ENCODE data around the gene USP30.

The USP30 gene

GRCh38 chr12:109121346-109121880, 69.0 kb downstream of the USP30 start:
- DNase-seq (ENCODE audit: low spot score), result no peak
- in situ Hi-C loops (cut with MboI; ENCODE audit: low sequenced_read_pairs, unreplicated experiment), result no loop called here
- TF ChIP-seq, protein P1, sequence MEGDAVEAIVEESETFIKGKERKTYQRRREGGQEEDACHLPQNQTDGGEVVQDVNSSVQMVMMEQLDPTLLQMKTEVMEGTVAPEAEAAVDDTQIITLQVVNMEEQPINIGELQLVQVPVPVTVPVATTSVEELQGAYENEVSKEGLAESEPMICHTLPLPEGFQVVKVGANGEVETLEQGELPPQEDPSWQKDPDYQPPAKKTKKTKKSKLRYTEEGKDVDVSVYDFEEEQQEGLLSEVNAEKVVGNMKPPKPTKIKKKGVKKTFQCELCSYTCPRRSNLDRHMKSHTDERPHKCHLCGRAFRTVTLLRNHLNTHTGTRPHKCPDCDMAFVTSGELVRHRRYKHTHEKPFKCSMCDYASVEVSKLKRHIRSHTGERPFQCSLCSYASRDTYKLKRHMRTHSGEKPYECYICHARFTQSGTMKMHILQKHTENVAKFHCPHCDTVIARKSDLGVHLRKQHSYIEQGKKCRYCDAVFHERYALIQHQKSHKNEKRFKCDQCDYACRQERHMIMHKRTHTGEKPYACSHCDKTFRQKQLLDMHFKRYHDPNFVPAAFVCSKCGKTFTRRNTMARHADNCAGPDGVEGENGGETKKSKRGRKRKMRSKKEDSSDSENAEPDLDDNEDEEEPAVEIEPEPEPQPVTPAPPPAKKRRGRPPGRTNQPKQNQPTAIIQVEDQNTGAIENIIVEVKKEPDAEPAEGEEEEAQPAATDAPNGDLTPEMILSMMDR (IDR thresholded peaks at IDR 0.05; ENCODE audit: borderline replicate concordance, control extremely low read depth, extremely low read depth, insufficient read depth, missing control alignments), result no peak

- no peak for DNase-seq (ENCODE audit: low spot score)
- in situ Hi-C loops (cut with MboI; ENCODE audit: low sequenced_read_pairs, unreplicated experiment), result no loop called here
- TF ChIP-seq, protein P1 (IDR thresholded peaks at IDR 0.05; ENCODE audit: borderline replicate concordance, control extremely low read depth, extremely low read depth, insufficient read depth, missing control alignments), result no peak
Measured at GRCh38 chr12:109124878-109125648, 72.7 kb downstream of the USP30 start.

DNA sequence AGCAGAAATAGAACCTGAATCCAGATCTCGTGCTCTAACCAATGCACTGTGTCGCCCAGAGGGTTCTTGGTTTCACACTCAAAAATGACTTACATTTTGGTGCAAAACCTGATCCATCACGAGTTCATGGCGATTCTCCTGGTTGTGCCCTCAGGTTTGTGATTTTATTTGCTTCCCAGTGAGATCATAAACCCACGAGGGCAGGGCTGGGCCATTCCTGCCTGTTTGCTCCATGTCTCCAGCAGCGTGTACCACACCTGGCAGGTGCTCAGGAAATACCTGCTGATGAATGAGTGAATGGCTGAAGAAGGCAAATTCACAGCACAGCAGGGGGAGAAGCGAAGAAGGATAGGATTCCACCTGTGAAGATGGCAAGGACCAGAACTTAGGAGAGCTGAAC, 73.4 kb downstream of the USP30 start:
- in situ Hi-C loops (cut with MboI; ENCODE audit: low sequenced_read_pairs, unreplicated experiment), result no loop called here
- TF ChIP-seq, protein P1 (IDR thresholded peaks at IDR 0.05; ENCODE audit: borderline replicate concordance, control extremely low read depth, extremely low read depth, insufficient read depth, missing control alignments), result no peak
- no peak for DNase-seq (ENCODE audit: low spot score)

DNA sequence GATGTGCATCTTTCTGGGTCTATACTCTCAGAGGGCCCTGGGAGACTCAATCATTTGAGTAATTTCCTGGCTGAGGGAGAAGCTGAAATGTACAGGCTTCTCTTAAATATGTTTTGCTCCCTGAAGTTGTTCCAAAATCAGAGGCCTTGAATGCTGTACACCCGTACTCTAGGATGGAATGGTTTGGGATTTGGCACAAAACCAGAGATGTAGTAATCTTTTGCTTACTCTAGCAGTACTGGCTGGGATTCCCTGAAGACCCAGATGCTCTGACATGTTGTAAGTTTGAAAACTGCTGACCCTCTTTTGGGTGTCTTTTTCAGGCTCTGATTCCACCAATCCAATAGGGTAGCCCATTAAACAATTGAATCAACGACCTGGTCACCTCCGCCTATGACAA, 74.4 kb downstream of the USP30 start:
- DNase-seq (ENCODE audit: low spot score), result no peak
- TF ChIP-seq, protein P1 (IDR thresholded peaks at IDR 0.05; ENCODE audit: borderline replicate concordance, control extremely low read depth, extremely low read depth, insufficient read depth, missing control alignments), result no peak
- in situ Hi-C loops (cut with MboI; ENCODE audit: low sequenced_read_pairs, unreplicated experiment), result no loop called here

DNA sequence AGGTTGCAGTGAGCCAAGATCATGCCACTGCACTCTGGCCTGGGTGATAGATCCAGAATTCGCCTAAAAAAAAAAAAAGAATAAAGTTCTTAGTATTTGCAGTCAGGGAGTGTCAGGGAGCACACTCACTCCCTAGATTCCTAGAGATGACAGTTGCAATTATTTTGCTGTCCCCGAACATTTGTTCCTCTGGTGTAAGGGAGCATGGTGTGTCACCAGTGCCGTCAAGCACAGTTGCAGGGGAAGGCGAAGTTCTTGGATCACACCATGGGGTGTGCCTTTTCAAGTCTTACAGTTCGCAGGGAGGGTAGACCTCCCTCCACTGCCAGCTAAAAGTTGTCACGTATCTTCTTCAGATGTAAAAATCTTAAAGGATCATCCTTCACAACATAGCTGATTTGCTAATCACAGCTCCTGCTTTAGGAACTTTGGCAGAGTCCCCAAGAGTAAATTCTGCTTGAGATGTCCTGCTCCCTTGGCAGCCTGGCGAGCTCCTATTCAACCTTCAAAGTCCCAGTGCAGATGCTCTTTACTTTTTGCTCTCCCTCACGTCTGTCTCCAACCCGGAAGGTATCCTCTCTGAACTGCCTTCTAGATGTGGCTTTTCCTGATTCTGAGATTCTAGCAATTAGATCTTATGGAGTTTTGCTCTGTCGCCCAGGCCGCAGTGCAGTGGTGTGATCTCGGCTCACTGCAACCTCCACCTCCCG, 75.3 kb downstream of the USP30 start:
- no peak for DNase-seq (ENCODE audit: low spot score)
- TF ChIP-seq, protein P1 (IDR thresholded peaks at IDR 0.05; ENCODE audit: borderline replicate concordance, control extremely low read depth, extremely low read depth, insufficient read depth, missing control alignments), result no peak
- in situ Hi-C loops (cut with MboI; ENCODE audit: low sequenced_read_pairs, unreplicated experiment), result no loop called here

DNA sequence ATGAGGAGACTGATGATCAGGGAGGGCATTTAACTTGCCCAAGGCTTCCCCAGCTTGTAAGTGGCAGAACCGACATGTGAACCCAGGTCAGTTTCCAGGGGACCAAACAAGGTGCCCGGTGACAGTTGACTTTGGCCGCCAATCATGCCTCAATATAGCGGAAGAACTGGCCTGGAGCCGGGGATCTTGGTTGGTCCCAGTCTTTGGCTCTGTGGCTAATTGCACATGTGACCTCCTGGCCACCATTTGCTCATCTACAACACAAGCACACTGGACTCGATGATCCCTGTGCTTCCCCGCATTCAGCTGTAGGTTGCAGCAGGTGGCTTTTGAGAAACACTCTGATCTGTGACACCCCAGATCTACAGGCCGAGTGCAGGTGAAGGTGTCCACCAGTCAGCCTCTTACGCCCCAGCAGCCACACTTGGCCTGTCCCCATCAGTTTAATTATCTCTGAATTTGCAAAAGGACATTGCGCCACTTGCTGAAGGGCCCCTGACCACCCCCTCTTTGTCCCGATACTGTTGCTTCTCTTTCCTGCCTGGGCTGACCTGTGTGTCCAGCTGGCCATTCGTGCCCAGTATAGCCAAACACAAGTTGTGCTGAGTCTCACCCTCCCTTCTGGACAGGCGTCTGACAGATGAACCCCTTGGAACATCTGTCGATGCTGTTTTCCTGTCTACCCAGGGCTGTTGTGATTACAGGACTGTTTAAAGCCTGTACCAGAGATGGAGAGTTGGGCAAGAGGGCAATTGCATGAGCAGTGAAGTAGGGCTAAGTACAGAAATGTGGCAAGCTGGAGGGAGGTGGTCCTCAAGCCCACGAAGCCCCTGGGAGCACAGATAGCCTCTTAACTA, 78.1 kb downstream of the USP30 start:
- no peak for DNase-seq (ENCODE audit: low spot score)
- TF ChIP-seq, protein P1 (IDR thresholded peaks at IDR 0.05; ENCODE audit: borderline replicate concordance, control extremely low read depth, extremely low read depth, insufficient read depth, missing control alignments), result no peak
- in situ Hi-C loops (cut with MboI; ENCODE audit: low sequenced_read_pairs, unreplicated experiment), result no loop called here

All from GM13976 (cell line).